ENCODE measurements around the gene MOSMO.
"Not testable (repeated sequence)": the region's sequence is repeated elsewhere in the genome, so short reads cannot be mapped to it uniquely, and the experiment has no call there.

Gene MOSMO

DNA sequence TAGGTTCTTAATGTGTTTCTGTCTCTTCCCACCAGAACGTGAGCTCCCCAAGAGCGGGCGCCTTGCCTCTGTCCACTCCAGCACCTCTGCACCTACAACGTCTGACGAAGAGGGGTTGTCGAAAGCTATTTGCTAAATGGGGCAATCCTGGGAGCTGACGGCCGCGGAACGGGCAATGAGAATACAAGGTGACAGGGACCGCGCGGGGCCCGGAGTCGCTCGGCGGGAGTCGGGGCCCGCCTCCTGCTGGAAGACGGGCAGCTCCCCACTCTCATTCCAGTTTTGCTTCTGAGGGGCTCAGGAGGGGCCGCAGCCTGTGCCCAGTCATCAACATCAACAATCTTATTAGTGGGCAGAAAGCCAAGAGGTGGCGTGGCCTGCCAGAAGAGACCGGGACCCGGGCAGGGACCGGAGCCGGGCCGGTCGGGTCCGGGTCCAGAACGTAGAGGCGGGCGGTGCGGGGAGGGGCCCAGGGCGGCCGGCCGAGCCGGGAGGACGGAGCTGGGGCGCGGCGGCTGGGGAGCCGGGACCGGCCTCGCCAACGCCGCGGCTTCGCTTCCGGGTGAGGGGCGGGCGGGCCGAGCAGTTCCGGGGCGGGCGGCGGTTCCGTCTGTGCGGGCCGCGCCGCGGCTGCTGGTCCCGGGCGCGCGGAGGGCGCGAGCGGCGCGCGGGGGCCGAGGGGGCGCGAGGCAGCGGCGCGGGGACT is at the start of gene MOSMO:
Gene MOSMO, plus strand, starts transcription at position 603 of the 706 bp plus-strand sequence. CDS start 191 bp downstream, outside the sequence.
- peak; percentile 41 for DNase-seq (ENCODE audit: low read depth, low spot score)

DNA sequence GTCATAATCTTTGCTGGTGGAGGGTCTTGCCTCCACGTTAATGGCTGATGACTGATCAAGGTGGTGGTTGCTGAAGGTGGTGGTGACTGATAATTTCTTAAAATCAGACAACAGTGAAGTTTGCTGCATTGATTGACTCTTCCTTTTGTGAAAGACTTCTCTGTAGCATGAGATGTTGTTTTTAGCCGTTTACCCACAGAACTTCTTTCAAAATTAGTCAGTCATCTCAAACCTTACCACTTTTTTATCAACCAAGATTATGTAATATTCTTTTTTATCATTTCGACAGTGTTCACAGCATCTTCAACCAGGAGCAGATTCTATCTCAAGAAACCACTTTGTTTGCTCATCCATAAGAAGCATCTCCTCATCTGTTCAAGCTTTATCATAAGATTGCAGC is 48.9 kb upstream of the MOSMO start:
- no peak for DNase-seq (ENCODE audit: low read depth, low spot score)

DNA sequence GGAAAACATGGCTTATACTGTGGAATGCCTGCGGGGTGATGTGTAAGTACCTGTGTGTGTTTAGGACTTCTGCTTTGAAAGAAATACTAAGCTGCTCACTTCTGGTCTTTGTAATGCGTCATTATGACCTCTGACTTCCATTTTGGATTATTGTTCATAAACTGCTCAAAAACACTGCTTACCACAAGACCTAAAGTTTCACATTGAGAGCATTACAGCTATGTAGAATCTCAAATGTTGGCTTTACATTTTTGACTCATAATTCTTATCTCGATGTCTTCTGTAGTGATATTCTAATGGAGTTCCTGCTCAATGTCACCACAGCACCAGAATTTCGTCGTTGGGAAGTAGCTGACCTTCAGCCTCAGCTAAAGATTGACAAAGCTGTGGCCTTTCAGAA is 45.4 kb upstream of the MOSMO start:
- no peak for DNase-seq (ENCODE audit: low read depth, low spot score)

DNA sequence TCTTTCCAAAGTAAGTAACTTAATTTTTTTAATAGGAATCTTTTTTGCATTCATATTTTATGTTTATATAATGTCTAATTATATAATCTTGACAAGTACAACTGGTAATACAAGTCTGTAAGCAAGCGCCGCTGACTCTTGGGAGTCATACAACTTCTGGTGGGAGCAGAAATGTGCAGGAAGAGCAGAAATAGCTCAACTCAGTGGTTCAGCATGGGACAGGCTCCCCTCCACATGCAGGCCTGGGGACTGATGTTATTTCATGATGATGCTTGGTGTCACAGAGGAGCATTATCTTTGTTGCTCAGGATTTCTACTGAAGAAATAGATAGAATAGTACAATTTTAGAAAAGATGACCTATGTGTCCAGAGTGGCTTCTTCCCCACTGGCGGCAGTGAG is 44.0 kb upstream of the MOSMO start:
- no peak for DNase-seq (ENCODE audit: low read depth, low spot score)

DNA sequence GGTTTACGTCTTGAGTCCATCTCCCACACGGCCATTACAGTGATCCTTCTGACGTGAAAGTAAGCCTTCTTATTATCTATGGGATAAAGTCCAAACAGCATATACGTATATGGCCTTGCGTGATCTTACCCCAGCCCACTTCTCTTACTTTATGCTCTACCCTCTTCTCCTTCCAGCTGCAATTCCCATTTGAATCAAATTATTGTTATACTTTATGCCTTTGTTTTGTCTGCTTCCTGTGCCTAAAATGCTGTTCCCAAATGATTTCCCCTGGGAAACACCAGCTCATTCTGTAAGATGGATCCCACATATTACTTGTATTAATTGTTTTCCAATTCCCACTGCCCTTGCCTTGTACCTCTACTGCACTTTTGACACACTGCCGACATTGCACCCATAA is 43.6 kb upstream of the MOSMO start:
- DNase-seq (ENCODE audit: low read depth, low spot score) = no peak

DNA sequence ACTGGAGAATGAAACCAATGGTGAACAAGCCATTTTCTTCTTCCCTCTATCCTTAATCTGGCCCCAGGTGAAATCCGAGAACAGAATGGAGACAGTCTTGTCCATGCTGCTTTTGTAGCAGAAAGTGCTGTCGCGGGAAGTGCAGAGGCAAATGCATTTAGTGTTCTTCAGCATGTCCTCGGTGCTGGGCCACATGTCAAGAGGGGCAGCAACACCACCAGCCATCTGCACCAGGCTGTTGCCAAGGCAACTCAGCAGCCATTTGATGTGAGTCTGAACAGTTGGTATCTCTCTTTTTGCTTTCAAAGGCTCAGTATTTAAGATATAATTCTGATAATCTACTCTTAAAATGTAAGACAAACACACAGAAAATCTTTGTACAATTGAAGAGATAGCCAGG is 36.1 kb upstream of the MOSMO start:
- no peak for DNase-seq (ENCODE audit: low read depth, low spot score)

DNA sequence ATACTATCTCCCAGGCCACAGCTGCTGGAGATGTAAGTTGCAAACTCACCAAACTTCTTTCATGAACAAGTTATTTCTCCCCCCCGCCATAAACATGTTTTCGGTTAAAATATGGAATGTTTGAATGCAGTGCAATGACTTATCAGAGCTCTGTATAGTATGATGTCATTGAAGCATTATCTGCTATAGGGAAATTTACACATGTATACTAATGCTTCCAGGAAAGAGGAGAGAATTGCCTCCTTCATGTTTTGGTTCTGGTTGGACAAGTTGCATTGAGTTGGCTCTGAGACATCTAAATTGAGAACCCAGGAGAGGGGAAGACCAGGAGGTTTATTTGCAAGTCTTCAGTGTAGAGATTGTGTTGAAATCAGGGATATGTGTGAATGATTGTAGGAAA is 34.0 kb upstream of the MOSMO start:
- DNase-seq (ENCODE audit: low read depth, low spot score) = no peak

DNA sequence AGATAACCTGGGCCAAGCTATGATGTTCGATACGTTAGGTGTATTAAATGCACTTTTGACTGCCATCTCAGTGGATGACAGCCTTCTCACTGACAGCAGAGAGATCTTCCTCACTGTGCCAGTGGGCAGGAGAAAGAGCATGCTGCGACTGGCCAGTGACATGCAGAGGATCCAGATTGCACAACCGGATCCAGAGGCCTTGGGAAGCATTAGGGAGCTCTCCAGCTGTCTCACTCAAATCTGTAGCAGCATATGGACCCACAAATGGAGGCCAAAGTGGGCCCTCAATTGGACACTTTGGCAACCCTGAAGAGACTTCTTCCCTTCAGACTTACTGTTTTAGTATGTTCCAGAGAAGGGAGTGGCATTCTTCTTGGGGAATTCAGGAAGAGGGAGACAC is 27.9 kb upstream of the MOSMO start:
- no peak for DNase-seq (ENCODE audit: low read depth, low spot score)

DNA sequence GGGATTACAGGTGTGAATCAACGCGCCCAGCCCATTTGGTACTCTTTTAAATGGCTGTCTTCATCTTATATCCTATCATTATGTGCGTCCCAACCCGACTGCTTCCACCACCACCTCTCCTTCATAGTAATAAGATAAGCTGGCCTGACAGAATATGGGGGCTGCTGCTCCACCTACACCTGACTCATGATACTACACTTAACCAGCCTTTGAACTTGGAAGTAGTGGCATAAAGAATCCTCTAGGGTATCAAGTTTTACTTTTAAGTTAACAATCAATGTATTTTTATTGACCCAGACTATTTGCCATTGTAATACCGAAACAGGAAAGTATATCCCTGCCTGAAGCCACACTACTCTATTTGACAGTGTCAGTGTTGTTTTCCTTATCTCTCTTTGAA is 25.8 kb upstream of the MOSMO start:
- DNase-seq (ENCODE audit: low read depth, low spot score) = no peak

DNA sequence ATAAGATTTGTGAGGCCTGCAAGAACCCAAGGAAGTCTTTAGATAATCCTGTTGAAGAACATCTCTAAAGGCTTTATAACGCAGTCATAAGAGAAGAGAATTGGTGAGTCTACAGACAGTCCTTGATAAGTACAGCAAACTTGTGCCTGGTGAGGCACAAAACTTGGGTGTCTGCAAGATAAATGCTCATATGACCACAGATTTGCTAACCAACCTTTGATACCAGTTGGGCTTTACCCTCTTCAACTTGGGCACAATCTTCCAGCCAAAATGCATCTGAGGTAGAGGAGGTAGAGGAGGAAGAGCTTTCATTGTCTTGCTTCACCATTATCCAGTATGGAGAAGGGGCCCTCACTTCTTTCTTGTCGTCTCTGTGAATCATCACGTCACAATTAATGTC is 23.8 kb upstream of the MOSMO start:
- no peak for DNase-seq (ENCODE audit: low read depth, low spot score)

DNA sequence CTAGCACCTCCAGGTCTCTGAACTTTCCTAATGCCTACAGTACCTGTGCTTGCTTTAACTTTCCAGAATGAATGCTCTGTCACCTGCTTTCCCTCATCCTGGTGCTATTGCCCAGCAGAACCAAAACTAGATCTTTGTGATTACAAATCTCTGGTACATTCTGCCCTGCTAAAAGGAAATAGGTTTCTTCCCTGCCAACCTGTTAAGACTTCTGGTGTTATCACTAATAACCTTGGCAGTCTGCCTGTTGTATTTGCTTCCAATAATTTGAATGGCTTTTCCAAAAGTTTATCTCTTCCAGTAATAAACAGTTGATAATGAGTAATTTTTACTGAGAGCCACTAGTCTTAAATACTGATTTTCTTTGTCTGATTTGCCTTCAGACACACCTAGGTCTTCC is 22.4 kb upstream of the MOSMO start:
- DNase-seq (ENCODE audit: low read depth, low spot score) = no peak

DNA sequence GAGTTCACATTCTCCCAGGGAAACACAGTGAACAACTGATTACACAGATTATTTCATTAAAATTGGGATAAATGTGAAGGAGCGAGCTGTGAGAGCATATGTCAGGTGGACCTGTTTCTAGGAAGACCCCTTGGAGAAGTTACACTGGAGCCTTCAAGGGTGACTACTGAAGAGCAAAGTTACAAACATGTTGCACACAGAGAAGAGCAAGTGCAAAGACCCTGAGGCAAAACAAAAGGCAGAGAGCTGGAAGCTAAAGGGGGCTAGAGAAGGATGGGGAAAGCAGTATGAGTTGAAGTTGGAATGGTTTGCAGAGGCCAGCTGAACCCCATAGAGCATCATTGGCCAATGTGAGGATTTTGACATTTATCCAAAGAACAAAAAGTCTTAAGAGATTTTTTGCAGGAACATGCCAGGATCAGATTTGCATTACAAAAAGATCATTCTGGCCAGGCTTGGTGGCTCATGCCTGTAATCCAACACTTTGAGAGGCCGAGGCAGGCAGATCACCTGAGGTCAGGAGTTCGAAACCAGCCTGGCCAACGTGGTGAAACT is 21.1 kb upstream of the MOSMO start:
- DNase-seq (ENCODE audit: low read depth, low spot score) = no peak

DNA sequence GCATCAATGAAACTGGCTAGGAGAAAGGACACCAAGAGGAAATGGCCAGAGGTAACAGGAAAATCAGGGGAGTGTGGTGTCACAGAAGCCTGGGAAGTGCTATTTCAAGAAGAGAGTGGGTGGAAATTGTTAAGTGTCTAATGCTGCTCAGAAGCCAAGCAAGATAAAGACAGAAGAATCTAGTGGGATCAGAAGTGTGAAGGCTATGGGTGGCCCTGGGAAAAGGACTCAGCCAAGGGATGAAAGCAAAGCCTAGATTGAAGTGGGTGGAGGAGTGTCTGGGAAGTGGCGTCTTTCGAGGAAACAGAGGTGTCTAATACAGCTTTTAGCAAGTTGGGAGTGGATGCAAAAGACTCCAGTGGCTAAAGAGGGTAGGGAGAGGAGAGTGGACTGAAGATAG is 20.4 kb upstream of the MOSMO start:
- no peak for DNase-seq (ENCODE audit: low read depth, low spot score)

DNA sequence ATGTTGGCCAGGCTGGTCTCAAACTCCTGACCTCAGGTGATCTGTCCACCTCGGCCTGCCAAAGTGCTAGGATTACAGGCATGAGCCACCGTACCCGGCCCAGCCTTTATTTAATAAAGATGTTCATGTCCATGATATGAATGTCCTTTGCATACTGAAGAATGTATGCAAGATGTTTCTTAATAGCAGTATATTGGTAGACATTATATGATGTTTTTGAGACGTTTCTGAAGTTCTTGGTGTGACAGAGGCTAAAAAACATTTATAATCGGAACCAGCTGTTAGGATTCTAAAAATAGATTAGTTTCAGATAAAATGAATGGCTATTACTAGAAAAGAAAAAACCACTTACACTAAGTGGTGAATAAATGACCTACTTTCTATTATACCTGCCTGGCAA is 18.8 kb upstream of the MOSMO start:
- no peak for DNase-seq (ENCODE audit: low read depth, low spot score)

DNA sequence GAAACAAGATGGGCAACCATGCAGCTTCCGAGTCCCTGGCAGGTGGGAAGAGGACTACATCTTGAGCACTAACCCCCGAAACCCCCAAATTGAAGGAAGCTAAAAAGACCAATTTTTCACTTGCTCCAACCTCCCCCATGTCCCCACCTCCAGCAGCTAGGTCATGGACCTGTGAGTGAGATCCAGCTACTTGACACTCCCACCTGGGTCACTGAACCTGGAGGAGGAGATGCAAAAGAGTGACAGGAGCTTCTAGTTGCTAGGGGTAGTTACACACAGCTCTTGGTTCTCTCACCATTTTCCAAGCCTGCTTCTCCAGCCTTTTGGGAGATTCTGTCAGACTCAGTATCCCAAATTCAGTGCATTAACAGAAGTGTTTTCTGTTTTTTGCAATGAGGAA is 18.2 kb upstream of the MOSMO start:
- DNase-seq (ENCODE audit: low read depth, low spot score) = no peak

DNA sequence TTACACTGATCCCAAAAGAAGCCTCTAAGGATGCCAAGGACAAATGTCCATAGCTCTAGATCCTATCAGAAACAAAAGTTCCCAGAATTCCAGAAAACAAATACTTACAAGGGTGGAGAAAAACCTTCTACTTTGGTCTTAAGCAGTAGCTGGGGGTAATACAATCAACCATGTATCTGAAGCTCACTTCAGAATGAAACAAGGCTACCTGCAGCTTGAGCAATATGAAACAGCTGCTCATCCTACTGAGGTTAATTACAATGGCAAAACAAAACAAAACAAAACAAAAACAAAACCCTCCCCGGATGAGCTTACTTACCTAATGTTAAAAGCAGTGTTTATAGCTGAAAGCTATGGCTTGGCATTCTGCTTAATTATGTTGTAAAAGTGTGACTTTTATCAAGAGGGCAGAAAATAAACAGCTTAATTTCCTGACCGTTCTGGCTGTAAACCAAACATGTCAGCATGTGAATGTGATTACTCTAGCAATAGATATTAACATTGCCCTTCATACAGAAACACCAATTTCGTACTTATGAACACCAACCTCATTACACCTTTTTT is 17.4 kb upstream of the MOSMO start:
- no peak for DNase-seq (ENCODE audit: low read depth, low spot score)

DNA sequence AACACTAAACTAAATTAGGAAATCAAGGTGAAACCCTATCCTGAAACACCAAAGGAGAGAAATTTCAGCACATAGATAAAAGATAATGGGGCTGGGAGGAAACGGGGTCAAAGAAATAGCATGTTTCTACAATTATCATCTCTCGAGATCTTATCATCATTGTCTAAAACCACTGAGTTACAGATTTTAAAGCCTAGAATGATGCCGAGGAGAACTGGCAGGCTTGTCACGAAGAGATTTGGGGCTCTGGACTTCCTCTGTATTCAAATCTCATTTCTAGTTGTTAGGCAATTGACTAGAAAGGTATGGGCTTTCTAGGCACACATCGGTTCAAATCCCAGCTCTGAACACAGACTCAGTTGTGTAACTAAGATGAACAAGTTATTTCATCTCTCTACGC is 16.3 kb upstream of the MOSMO start:
- DNase-seq (ENCODE audit: low read depth, low spot score) = no peak

DNA sequence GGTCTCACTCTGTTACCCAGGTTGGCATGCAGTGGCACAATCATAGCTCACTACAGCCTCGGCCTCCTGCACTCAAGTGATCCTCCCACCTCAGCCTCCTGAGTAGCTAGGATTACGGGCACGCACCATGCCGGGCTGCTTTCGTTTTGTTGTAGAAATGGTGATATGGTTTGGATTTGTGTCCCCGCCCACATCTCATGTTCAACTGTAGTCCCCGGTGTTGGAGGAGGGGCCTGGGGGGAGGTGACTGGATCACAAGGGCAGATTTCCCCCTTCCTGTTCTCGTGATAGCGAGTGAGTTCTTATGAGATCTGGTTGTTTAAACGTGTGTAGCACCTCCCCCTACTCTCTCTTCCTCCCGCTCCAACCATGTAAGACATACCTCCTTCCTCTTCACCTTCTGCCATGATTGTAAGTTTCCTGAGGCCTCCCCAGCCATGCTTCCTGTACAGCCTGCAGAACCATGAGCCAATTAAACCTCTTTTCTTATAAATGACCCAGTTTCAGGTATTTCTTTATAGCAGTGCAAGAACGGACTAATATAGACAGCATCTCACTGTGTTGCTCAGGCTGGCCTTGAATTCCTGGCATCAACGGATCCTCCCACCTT is 12.9 kb upstream of the MOSMO start:
- DNase-seq (ENCODE audit: low read depth, low spot score) = no peak

DNA sequence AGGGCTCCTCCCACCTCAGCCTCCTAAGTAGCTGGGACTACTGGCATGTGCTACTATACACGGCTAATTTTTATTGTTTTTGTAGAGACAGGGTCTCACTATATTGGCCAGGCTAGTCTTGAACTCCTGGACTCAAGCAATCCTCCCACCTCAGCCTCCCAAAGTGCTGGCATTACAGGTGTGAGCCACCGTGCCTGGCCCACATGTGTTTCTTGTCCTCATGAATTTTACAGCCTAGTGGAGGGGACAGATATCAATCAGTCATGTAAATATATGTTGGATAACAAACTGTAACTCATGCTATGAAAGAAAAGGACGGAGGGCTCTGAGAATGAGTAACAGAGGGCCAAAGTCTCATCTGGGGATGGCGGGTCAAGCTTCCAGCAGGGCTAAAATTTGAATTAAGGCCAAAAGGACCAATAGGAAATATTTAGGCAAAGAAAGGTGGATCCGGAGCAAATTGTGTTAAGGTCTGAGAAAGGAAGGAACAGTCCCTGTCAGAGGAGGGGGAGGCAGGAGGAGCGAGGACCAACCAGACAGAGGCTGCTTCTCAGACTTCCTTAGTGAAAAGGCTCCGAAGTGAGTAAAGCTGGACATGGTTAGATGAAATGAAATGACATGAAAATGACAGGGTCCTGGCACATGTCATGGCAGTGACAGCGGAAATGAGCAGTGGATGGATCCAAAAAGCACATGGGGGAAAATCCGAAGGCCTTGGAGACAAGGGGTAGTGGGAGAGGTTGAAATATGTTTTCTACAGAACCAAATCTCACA is 10.8 kb upstream of the MOSMO start:
- DNase-seq (ENCODE audit: low read depth, low spot score) = no peak

DNA sequence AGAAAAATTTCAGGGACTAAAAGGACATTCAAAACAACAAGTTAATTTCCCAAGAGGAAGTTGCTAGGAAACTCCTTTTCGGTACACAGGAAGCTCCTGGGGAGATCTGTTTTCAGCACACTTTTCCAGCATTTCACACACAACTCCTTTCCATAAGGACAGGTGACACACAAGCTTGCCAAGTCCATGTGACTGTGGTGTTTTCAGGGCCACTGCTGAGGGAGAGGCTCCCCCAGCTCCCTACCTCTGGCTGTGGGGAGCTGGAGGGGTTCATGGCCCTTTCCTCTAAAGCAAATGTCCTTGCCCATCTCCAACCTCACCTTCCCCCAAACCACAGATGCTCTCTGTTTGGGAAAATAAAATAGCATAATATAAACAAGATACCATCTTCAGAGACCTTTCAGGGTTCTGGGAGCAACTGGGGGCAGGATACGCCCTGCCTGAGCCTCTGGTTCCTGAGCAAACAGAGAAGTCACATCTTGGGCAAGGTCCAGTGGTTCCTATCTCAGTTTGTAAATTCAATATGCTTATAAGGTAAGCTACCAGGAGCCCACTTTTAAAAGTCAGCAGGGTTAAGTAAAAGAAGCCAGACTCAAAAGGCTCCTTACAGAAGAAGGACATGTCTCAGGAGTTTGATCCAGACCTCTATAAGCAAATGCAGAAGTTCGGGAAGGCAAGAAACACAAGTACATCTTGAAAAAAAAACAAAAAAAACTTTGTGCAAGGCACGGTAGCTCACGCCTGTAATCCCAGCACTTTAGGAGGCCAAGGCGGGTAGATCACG is 10.0 kb upstream of the MOSMO start:
- DNase-seq (ENCODE audit: low read depth, low spot score) = no peak

DNA sequence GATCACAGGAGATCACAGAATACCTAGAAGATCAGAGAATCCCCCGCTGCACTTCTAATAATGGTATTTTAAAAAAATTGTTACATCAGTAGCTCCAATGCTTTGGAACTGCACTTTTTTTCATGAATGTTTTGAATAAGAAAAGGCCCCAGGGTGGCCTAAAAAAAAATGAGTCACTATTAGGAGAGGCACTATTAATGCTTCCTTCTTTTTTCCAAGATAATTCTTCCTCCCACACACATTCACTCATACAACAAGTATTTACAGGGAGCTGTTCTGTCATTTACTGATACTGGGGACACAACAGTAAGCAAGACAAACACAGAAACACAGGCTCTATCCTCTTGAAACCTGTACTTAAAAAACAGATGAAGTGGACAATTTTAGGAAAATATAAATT is 6.3 kb upstream of the MOSMO start:
- no peak for DNase-seq (ENCODE audit: low read depth, low spot score)

DNA sequence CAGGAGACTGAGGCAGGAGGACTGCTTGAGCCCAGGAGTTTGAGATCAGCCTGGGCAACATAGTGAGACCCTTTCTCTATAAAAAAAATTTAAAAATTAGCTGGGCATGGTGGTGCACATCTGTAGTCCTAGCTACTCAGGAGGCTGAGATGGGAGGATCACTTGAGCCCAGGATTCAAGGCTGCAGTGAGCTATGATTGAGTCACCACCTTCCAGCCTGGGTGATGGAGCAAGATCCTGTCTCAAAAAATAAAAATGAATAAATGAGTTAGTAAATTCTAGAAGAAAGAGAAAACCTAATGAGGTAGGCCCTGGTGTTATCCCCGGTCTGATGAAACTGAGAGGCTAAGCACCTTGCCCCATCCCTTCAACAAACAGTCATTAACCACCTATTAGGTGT is 5.9 kb upstream of the MOSMO start:
- not testable (repeated sequence) for DNase-seq (ENCODE audit: low read depth, low spot score)
